ENCODE data around the gene BIRC7.
A peak's percentile ranks its signal among the peaks of the same experiment; 100 is the strongest.
"Not testable (repeated sequence)": the region's sequence is repeated elsewhere in the genome, so short reads cannot be mapped to it uniquely, and the experiment has no call there.

BIRC7 gene

GRCh38 chr20:63249891-63250290, 14.2 kb downstream of the BIRC7 start:
- intact Hi-C loops (cut with DNase I; ENCODE audit: low total_unique reads): no loop called here

GRCh38 chr20:63251350-63251749, 15.6 kb downstream of the BIRC7 start:
- peaks cover 0 to 25% (median 16%) of the 10 kb centered on the region in 4 donors for H3K4me1 ChIP-seq
- H3K27me3 ChIP-seq: peaks cover 0 to 97% of the 10 kb centered on the region in 2 donors
- DNase-seq; H3K36me3 ChIP-seq; H3K27ac ChIP-seq; H3K4me3 ChIP-seq; H3K9me3 ChIP-seq; intact Hi-C loops (cut with DNase I; ENCODE audit: low total_unique reads): not testable (repeated sequence)

More at GRCh38 chr20:63249891-63250290, 14.2 kb downstream of the BIRC7 start:
- peaks cover 0 to 96% of the 10 kb centered on the region in 2 donors for H3K27me3 ChIP-seq
- no peak overlapping the region for H3K4me3 ChIP-seq
- no peak for TF ChIP-seq CTCF (IDR thresholded peaks at IDR 0.05)
- no peak for DNase-seq
- H3K36me3 ChIP-seq: no peaks in the 10 kb centered on the region
- H3K4me1 ChIP-seq: peaks cover 0 to 22% (median 16%) of the 10 kb centered on the region in 4 donors
- H3K27ac ChIP-seq: no peak overlapping the region
- no peaks in the 10 kb centered on the region for H3K9me3 ChIP-seq

- Histone ChIP-seq H3K27me3 (peaks cover 0 to 96% of the 10 kb centered on the region in 2 donors), H3K4me3 (no peak overlapping the region), H3K9me3 (no peaks in the 10 kb centered on the region), H3K4me1 (peaks cover 0 to 22% (median 16%) of the 10 kb centered on the region in 4 donors), H3K27ac (no peak overlapping the region), H3K36me3 (no peaks in the 10 kb centered on the region)
- no peak for DNase-seq
- TF ChIP-seq CTCF (IDR thresholded peaks at IDR 0.05): no peak
- intact Hi-C loops (cut with DNase I; ENCODE audit: low total_unique reads): no loop called here
These were observed 16.6 kb downstream of the BIRC7 start for GRCh38 chr20:63252284-63252711.

- Histone ChIP-seq H3K4me3 (peak overlapping the region in 1 of 2 donors; percentile 35), H3K4me1 (peaks cover 0 to 22% (median 16%) of the 10 kb centered on the region in 4 donors), H3K36me3 (no peaks in the 10 kb centered on the region), H3K9me3 (no peaks in the 10 kb centered on the region), H3K27ac (no peak overlapping the region), H3K27me3 (peaks cover 0 to 92% of the 10 kb centered on the region in 2 donors)
- no peak for TF ChIP-seq CTCF (IDR thresholded peaks at IDR 0.05)
- intact Hi-C loops (cut with DNase I; ENCODE audit: low total_unique reads): no loop called here
- DNase-seq: no peak
These were observed 17.3 kb downstream of the BIRC7 start for GRCh38 chr20:63253065-63253437.

GRCh38 chr20:63253438-63254231, 17.9 kb downstream of the BIRC7 start:
- Histone ChIP-seq H3K27me3 (peaks cover 0 to 92% of the 10 kb centered on the region in 2 donors), H3K4me3 (peak overlapping the region; percentile 16 to 35), H3K9me3 (no peaks in the 10 kb centered on the region), H3K27ac (no peak overlapping the region), H3K4me1 (peaks cover 0 to 22% (median 16%) of the 10 kb centered on the region in 4 donors), H3K36me3 (no peaks in the 10 kb centered on the region)
- DNase-seq: no peak
- TF ChIP-seq CTCF (IDR thresholded peaks at IDR 0.05): no peak
- intact Hi-C loops (cut with DNase I; ENCODE audit: low total_unique reads): no loop called here

GRCh38 chr20:63254232-63254605, 18.5 kb downstream of the BIRC7 start, which contains the start of gene NKAIN4:
NKAIN4 (minus strand) TSS chr20:63254463; CDS start chr20:63254450, 13 bp downstream.
- Histone ChIP-seq H3K36me3 (no peaks in the 10 kb centered on the region), H3K27ac (no peak within 1 kb of the TSS), H3K9me3 (no peaks in the 10 kb centered on the region), H3K4me3 (peak within 1 kb of the TSS; percentile 16 to 35), H3K27me3 (peaks cover 0 to 92% of the 10 kb centered on the region in 2 donors), H3K4me1 (peaks cover 0 to 22% (median 16%) of the 10 kb centered on the region in 4 donors)
- TF ChIP-seq CTCF (IDR thresholded peaks at IDR 0.05): no peak
- intact Hi-C loops (cut with DNase I; ENCODE audit: low total_unique reads): no loop called here
- DNase-seq: no peak
